ENCODE measurements around the gene PTPN3. TPM values are rescaled to one million over a fixed set of nuclear protein-coding genes. Genes with fewer than 3 reads are reported as not detected.

The PTPN3 gene
- total RNA-seq, 1 experiment from 2014 or later, result 20.8 TPM

DNA sequence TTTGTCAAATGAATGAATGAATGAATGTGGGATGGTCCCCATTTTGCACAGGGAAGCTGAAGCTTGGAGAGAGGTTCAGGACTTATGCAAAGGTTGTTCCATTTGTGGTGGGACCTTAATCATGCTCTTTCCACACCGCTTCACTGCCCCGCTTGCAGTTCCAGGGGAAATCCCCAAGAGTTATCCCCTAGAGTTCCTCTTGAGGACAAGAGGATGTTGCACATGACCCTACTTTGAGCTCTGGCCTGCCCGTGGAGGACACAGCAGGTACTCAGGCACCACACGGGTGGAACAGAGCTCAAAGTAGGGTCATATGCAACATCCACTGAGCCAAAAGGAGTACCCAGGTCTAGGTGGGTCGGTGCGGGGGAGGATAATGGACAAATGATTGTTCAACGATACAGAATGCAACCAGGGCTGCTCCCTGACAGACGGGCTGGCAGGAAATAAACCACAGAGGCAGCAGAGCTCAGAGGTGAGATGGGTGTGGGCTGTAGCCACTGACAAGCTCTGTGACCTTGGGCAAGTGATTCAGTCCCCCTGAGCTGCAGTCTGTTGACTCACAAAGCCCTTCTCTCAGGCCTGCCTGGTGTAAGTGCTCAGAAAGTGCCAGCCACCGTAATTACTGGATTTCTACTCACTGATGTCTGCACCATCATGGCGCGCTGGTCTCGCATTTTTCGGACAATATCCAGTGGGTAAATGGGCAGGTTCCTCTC is 116.9 kb downstream of the PTPN3 start:
- ChIA-PET POLR2A (no interaction called here), CTCF (no interaction called here), RAD21 (ENCODE audit: low non-redundant PET in 1 of 2, low total read pairs in 2 of 2, uncharacterized antibody in 2 of 2, unreplicated experiment in 2 of 2) (no interaction called here)
- Histone ChIP-seq H3K36me3 (ENCODE audit: control insufficient read depth in 1 of 2, insufficient read depth in 2 of 2, low read length in 2 of 2) (peaks cover 32 to 43% of the 10 kb centered on the region in 2 experiments), H3K9ac (ENCODE audit: low read length) (no peak overlapping the region), H3K27me3 (ENCODE audit: insufficient read depth, low read length) (no peaks in the 10 kb centered on the region), H3K79me2 (ENCODE audit: insufficient read depth, low read length) (no peaks in the 10 kb centered on the region), H3K9me3 (ENCODE audit: control insufficient read depth in 1 of 2, insufficient read depth in 1 of 2, low read depth in 1 of 2, low read length in 2 of 2) (no peaks in the 10 kb centered on the region), H2AFZ (ENCODE audit: low read depth, low read length, poor library complexity, severe bottlenecking) (no peak overlapping the region), H4K20me1 (ENCODE audit: insufficient read depth) (no peaks in the 10 kb centered on the region), H3K4me2 (ENCODE audit: low read length) (no peak overlapping the region), H3K9me2 (ENCODE audit: insufficient read depth) (no peaks in the 10 kb centered on the region), H3K4me1 (ENCODE audit: control insufficient read depth in 1 of 2, insufficient read depth in 2 of 2, low read length in 2 of 2) (no peaks in the 10 kb centered on the region), H3K27ac (ENCODE audit: low read depth, low read length) (no peak overlapping the region), H3K4me3 (replicated peaks in 1 of 2; ENCODE audit: low read depth in 1 of 2, low read length in 2 of 2) (no peak overlapping the region)
- BruUV-seq (replicated peaks), result no TSS peak
- no peak for DNase-seq (ENCODE audit: low read depth, low spot score)
- peak; percentile 57; the same call in 1 of the 2 replicates for ATAC-seq
- intact Hi-C loops (cut with micrococcal nuclease), result no loop called here
- no peak for TF ChIP-seq EGR1 (IDR thresholded peaks at IDR 0.05; ENCODE audit: low read depth)
- TF ChIP-seq SIN3A (IDR thresholded peaks at IDR 0.05; ENCODE audit: low read depth), result no peak

DNA sequence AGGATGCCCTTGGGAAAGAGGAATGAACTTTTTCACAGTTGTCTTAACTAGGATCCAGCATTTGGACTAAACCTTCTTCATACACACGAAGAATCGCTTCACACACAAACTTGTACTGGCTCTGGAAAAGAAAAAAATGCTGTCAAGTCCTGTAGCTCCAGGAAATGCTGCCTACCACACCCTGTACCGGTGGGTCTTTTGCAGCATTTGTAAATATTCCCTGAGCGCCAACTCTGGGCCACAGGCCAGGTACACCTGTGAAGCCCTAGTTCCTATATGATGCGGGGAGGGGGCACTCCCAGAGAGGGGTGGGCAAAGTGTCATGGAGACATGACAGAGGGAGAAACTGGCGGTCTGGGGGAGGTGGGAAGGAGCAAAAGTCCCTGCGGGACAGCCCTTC is 118.6 kb downstream of the PTPN3 start:
- Histone ChIP-seq H3K4me1 (ENCODE audit: control insufficient read depth in 1 of 2, insufficient read depth in 2 of 2, low read length in 2 of 2) (no peaks in the 10 kb centered on the region), H3K9ac (ENCODE audit: low read length) (no peak overlapping the region), H2AFZ (ENCODE audit: low read depth, low read length, poor library complexity, severe bottlenecking) (no peak overlapping the region), H3K36me3 (ENCODE audit: control insufficient read depth in 1 of 2, insufficient read depth in 2 of 2, low read length in 2 of 2) (peaks cover 26 to 35% of the 10 kb centered on the region in 2 experiments), H3K9me3 (ENCODE audit: control insufficient read depth in 1 of 2, insufficient read depth in 1 of 2, low read depth in 1 of 2, low read length in 2 of 2) (no peaks in the 10 kb centered on the region), H4K20me1 (ENCODE audit: insufficient read depth) (no peaks in the 10 kb centered on the region), H3K9me2 (ENCODE audit: insufficient read depth) (no peaks in the 10 kb centered on the region), H3K4me2 (ENCODE audit: low read length) (no peak overlapping the region), H3K79me2 (ENCODE audit: insufficient read depth, low read length) (no peaks in the 10 kb centered on the region), H3K27ac (ENCODE audit: low read depth, low read length) (no peak overlapping the region), H3K27me3 (ENCODE audit: insufficient read depth, low read length) (no peaks in the 10 kb centered on the region), H3K4me3 (replicated peaks in 1 of 2; ENCODE audit: low read depth in 1 of 2, low read length in 2 of 2) (no peak overlapping the region)
- POLR2A ChIA-PET, result no interaction called here
- RAD21 ChIA-PET (ENCODE audit: low non-redundant PET in 1 of 2, low total read pairs in 2 of 2, uncharacterized antibody in 2 of 2, unreplicated experiment in 2 of 2), result no interaction called here
- no TSS peak for BruUV-seq (replicated peaks)
- CTCF ChIA-PET, result no interaction called here
- ATAC-seq (no peak), DNase-seq (ENCODE audit: low read depth, low spot score) (no peak)
- intact Hi-C loops (cut with micrococcal nuclease), result no loop called here
- TF ChIP-seq SP1 (IDR thresholded peaks at IDR 0.05; ENCODE audit: low read depth) (no peak), CBX3 (IDR thresholded peaks at IDR 0.05; ENCODE audit: low read depth) (no peak), RAD21 (IDR thresholded peaks at IDR 0.05; ENCODE audit: low read depth) (no peak), EZH2 (IDR thresholded peaks at IDR 0.05) (no peak), TCF7L2 (IDR thresholded peaks at IDR 0.05; ENCODE audit: borderline replicate concordance, extremely low read depth, insufficient read depth, insufficient read length) (no peak), EGR1 (IDR thresholded peaks at IDR 0.05; ENCODE audit: low read depth) (no peak), JUND (IDR thresholded peaks at IDR 0.05) (no peak), ELF1 (IDR thresholded peaks at IDR 0.05; ENCODE audit: borderline replicate concordance, low read depth) (no peak), YY1 (IDR thresholded peaks at IDR 0.05; ENCODE audit: extremely low read depth, insufficient replicate concordance, low read depth, low read length) (no peak), ZNF274 (IDR thresholded peaks at IDR 0.05; ENCODE audit: low read depth, low read length) (no peak), SRF (IDR thresholded peaks at IDR 0.05; ENCODE audit: low read depth) (no peak)
- TF ChIP-seq, protein P1, sequence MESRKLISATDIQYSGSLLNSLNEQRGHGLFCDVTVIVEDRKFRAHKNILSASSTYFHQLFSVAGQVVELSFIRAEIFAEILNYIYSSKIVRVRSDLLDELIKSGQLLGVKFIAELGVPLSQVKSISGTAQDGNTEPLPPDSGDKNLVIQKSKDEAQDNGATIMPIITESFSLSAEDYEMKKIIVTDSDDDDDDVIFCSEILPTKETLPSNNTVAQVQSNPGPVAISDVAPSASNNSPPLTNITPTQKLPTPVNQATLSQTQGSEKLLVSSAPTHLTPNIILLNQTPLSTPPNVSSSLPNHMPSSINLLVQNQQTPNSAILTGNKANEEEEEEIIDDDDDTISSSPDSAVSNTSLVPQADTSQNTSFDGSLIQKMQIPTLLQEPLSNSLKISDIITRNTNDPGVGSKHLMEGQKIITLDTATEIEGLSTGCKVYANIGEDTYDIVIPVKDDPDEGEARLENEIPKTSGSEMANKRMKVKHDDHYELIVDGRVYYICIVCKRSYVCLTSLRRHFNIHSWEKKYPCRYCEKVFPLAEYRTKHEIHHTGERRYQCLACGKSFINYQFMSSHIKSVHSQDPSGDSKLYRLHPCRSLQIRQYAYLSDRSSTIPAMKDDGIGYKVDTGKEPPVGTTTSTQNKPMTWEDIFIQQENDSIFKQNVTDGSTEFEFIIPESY (IDR thresholded peaks at IDR 0.05; ENCODE audit: extremely low read depth, insufficient replicate concordance, low read length), result no peak
- TF ChIP-seq, protein P2, sequence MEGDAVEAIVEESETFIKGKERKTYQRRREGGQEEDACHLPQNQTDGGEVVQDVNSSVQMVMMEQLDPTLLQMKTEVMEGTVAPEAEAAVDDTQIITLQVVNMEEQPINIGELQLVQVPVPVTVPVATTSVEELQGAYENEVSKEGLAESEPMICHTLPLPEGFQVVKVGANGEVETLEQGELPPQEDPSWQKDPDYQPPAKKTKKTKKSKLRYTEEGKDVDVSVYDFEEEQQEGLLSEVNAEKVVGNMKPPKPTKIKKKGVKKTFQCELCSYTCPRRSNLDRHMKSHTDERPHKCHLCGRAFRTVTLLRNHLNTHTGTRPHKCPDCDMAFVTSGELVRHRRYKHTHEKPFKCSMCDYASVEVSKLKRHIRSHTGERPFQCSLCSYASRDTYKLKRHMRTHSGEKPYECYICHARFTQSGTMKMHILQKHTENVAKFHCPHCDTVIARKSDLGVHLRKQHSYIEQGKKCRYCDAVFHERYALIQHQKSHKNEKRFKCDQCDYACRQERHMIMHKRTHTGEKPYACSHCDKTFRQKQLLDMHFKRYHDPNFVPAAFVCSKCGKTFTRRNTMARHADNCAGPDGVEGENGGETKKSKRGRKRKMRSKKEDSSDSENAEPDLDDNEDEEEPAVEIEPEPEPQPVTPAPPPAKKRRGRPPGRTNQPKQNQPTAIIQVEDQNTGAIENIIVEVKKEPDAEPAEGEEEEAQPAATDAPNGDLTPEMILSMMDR (IDR thresholded peaks at IDR 0.05 in 2 of 3, conservative IDR thresholded peaks at IDR 0.05 in 1 of 3; ENCODE audit: borderline replicate concordance in 1 of 3, insufficient read depth in 1 of 3, low read depth in 2 of 3, low read length in 2 of 3), result no peak

Data from HCT116 (cell line).